SK-N-MC (cell line): ENCODE data around the gene FOXJ1.

Source experiments
- EZH2 ChIP-seq: fragments of 200-600 bp; sonication (generic); IDR thresholded peaks from one replicate; pipeline ENCODE4 v1.6.1; 2017; ENCODE audit warnings: antibody characterized with exemption
- POLR2AphosphoS5 ChIP-seq: IDR thresholded peaks from 2 replicates; pipeline ENCODE4 v1.6.1; 2012; ENCODE audit warnings: mild to moderate bottlenecking, low read depth, low read length, borderline replicate concordance

- TF ChIP-seq POLR2AphosphoS5, result no peak
- TF ChIP-seq EZH2, result no peak
Observed at GRCh38 chr17:76136276-76137000, 4.6 kb downstream of the FOXJ1 start.
